SK-N-SH treated with all-trans-retinoic acid at 6 μM for 48 hours (cell line): Measurements from ENCODE around the gene KRTAP24-1.

Experiments used
- BACH2 ChIP-seq: fragments of 250-450 bp; sonication (Bioruptor Pico); IDR thresholded peaks from 2 replicates; pipeline ENCODE4 v1.9.0; 2021; ENCODE audit warnings: mild to moderate bottlenecking, borderline replicate concordance
- CSRNP3 ChIP-seq: fragments of 250-450 bp; sonication (Bioruptor Pico); IDR thresholded peaks from 2 replicates; pipeline ENCODE4 v1.5.1; 2021; ENCODE audit warnings: mild to moderate bottlenecking, moderate library complexity
- OSR1 ChIP-seq: fragments of 250-450 bp; sonication (Bioruptor Pico); IDR thresholded peaks from 2 replicates; pipeline ENCODE4 v1.8.0; 2022; ENCODE audit warnings: moderate library complexity, mild to moderate bottlenecking, inconsistent platforms
- PATZ1 ChIP-seq: fragments of 250-450 bp; sonication (Bioruptor Pico); IDR thresholded peaks from 2 replicates; pipeline ENCODE4 v1.8.0; 2020; ENCODE audit warnings: mild to moderate bottlenecking, moderate library complexity, borderline replicate concordance
- PPARA ChIP-seq: fragments of 250-450 bp; sonication (Bioruptor Pico); IDR thresholded peaks from 2 replicates; pipeline ENCODE4 v1.5.0; 2020; ENCODE audit warnings: mild to moderate bottlenecking, borderline replicate concordance
- ZFP30 ChIP-seq: fragments of 450-650 bp; formaldehyde crosslinking; IDR thresholded peaks from 2 replicates; pipeline ENCODE4 v1.5.0; 2022; ENCODE audit warnings: mild to moderate bottlenecking, moderate library complexity
- ZNF8 ChIP-seq: fragments of 450-650 bp; formaldehyde crosslinking; IDR thresholded peaks from 2 replicates; pipeline ENCODE4 v1.5.0; 2020; ENCODE audit warnings: mild to moderate bottlenecking, moderate library complexity

DNA sequence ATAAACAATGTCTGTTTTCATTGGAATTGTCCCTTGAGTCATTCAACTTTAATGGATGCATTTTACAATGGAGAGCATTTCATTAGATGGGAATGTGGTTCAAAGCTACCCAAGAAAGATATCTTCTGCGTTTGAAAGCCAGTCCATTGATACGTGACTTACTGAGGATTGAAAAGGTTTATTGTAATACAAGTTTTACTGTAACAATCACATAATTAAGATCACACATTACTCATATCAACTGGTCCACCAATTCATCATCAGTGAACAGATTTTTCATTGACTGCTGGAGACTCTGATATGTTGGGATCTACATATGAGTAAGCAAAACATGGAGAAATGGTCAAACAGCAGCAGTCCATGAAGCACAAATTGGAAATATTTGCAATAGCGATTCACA is 32.8 kb downstream of the KRTAP24-1 start:
- no peak for TF ChIP-seq ZNF8 (CRISPR knock-in tag)
- TF ChIP-seq PATZ1 (CRISPR knock-in tag) = no peak
- no peak for TF ChIP-seq CSRNP3 (CRISPR knock-in tag)
- no peak for TF ChIP-seq PPARA (CRISPR knock-in tag)
- no peak for TF ChIP-seq BACH2
- TF ChIP-seq OSR1 (CRISPR knock-in tag) = no peak
- TF ChIP-seq ZFP30 (CRISPR knock-in tag) = no peak
